Measurements from ENCODE around the gene TSC22D4.
"Not testable (repeated sequence)": the region's sequence is repeated elsewhere in the genome, so short reads cannot be mapped to it uniquely, and the experiment has no call there.

TSC22D4 gene

DNA sequence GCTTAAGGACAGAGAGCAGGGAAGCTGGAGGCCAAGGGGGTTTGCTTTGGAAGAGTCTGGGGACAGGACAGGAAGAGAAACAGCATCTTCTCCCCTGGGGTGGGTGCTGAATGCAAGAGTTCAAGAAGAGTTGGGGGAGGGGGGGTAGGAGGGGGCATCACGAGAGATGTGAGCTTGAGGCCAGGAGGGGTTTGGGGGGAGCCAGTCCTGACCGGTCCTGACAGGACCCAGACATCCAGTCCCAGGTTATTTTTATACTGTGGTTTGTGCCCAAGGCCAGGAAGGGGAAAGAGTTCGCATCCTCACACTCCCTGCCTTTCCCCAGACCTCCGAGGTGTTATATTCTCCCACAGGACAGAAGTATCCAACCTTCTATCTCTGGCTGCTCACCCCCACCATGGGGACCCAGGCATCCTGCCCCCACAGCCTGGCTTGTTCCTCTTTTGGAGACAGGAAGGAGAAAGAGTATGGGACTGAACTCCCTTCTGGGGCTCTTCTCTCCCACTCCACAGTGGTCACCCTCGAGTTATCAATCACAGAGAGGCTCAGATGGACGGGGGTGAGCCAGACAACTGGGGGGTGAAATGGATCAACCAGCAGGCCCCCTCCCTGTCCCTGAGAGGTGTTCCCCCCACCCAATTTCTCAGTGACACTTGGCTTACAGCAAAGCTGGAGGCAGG, 2.8 kb downstream of the TSC22D4 start:
- in situ Hi-C loops (cut with MboI; ENCODE audit: low sequenced_read_pairs): no loop called here

DNA sequence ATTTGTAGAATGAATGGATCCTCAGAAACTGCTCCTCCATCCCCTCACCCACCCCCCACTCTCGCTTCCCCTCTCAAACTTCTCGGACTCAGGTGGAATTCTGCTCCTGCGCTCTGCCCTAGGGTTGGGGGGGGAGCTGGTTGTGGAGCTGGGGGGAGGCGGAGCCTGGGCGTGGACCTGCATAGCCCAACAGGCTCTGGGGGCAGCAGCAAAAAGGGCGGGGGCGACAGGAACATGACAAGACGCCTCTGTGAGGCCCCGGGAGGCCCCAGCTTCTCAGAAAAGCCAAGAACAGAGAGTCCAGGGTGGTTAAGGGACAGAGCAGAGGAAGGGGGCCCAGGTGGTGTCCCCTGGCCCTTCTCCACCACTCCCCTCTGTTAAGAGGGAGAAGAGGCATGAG, 3.5 kb downstream of the TSC22D4 start:
- in situ Hi-C loops (cut with MboI; ENCODE audit: low sequenced_read_pairs): no loop called here

DNA sequence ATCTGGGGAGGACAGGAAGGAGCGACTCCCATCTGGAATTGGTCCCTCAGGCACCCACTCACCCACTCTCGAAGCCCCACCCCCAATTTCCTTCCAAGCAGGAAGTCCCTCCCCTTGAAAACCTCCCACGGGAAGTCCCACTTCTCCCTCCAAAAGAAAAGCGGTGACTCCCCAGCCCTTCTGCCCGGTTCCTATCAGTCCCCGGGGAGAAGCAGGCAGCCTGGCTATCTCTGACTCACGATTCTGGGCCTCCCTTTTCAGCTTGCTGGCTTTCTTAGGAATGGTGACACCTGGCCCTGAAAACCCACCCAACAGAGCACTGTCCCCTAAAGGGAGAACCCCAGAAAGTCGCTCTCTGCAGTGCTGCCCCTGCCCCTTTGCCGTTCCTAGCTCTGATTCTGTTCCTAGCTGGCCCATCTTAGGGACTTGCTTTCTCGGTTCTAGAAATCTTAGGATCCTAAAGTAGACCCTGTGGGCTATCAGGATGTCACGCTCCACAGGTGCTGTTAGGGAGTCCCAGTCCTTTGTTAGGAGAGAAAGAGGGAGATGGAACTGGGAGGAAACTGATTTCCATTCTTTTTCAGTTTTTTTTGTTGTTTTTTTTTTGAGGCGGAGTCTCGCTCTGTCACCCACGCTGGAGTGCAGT, 6.0 kb downstream of the TSC22D4 start:
- in situ Hi-C loops (cut with MboI; ENCODE audit: low sequenced_read_pairs): no loop called here

DNA sequence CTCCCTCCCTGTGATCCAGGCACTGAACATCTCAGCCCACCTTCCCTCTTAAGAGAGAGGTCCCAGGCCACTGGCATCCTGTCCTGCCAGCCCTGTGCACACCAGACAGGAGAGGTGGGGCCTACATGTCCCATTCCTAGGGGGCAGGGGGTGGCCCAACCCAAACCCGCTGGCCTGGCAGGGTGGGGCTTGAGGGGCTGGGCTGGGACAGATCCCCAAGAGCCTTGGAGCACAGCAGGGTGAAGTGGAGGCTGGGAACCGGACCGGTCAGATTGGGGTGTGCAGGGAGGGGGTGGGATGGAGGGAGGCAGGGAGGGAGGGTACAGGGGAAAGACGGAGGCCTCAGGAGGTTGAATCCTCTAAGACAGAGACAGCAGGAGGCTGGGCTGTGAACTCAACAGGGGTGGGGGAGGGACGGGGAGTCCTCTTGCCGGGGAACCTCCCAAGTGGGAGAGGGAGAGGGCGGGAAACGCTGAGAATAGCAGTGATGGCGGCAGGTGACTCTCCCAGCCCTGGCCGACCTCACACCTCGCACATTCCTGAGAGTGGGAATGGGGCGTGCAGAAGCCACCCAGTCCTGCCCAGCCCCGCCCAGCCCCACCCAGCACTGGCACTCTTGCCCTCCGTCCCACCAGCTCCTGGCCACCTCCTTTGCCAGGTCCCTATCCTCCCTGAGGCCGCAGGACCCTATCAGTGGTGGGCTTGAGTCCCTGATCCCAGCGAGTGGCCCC, 6.7 kb downstream of the TSC22D4 start:
- in situ Hi-C loops (cut with MboI; ENCODE audit: low sequenced_read_pairs): no loop called here

DNA sequence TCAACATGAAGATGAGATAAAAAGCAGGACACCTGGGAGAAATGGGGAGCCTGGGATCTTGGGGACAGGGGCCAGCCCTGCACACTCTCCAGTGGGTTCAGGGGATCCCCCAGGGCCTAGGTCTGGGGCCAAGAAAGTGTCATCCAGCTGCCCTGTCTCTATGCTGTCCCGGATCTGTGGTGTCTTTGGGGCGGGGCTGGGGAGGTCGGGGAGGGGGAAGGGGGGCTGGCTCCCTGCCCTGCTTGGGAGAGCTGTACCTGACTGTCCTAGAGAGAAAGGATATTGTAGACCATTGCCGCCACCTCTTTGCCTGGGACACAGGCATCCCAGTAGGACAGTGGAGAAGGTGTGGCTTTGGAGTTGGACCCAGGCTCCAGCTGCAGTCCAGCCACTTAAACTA, 8.0 kb downstream of the TSC22D4 start:
- in situ Hi-C loops (cut with MboI; ENCODE audit: low sequenced_read_pairs): no loop called here

DNA sequence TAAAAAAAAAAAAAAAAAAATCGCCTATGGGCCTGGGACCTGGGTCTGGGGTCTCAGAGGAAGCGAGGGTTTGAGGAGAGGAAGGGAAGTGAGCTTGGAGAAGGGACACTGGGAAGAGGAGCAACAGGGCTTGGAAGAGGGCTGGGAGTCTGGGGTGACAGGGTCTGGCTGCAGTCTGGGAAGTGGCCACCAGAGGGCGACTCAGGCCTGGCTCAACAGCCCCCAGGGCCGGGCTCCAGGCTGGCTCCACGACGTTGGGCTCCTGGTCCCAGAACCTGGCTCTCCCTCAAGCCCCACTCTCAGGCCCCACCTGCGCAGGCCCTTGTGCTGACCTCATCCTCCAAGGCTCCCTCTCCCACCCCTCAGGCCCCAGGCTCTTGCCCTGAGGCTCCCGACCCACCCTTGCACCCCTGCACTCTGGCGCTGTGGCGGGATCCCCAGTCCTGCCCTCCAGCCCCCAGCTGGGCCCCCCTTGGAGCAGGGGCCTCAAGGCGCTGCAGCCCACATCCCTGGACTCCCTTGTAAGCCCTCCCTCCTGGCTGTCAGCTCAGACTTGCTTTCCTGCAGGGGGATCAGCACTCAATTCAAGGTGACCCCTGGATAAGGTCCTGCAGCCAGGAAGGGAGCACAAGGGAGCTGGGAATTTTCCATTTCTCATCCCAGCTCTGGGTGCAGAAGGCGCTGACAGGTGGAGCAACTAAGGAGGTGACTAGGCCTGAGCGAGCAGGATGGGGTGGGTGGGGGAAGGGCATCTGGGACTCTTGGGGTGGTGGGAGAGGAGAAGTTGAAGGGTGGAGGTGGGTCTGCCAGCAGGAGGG, 9.6 kb downstream of the TSC22D4 start:
- in situ Hi-C loops (cut with MboI; ENCODE audit: low sequenced_read_pairs): loop anchor here (10.0 kb wide), 1 partner anchor 85 kb away; no protein-coding TSS in a partner anchor

DNA sequence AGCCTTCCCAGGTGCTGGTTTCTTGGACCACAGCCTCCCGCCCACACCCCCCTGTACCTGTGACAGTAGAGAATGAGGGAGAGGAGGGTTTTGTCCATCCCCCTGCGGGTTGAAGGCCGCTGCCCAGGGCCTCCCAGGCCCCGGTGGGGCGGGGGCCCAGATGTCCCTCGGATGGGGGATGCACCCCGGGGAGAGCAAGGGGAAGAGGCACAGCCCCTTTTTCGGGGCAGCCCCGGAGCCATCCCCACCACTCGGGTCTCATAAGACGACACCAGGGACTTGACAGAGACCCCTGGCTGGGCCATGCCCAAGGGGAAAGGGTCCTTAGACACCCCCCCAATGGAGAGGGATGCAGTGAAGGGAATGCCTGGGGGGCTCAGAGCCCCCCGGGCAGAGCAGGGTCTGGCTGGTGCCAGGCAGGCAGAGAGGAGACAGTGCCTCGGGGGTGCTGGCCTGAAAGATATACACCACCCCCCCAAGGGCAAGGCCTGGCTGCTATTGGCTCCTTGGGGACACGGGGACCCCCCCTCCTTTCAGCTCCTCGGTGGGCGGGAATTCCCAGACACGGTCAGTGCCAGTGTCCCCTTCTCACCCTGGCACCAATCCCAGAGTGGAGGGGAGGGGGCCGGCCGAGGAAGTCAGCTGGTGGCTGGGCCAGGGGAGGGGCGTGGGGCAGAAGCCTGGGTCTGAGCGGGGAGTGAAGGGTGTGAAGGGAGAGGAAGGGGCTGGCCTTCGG, 11.2 kb downstream of the TSC22D4 start:
- in situ Hi-C loops (cut with MboI; ENCODE audit: low sequenced_read_pairs): loop anchor here (10.0 kb wide), 1 partner anchor 87 kb away; no protein-coding TSS in a partner anchor

DNA sequence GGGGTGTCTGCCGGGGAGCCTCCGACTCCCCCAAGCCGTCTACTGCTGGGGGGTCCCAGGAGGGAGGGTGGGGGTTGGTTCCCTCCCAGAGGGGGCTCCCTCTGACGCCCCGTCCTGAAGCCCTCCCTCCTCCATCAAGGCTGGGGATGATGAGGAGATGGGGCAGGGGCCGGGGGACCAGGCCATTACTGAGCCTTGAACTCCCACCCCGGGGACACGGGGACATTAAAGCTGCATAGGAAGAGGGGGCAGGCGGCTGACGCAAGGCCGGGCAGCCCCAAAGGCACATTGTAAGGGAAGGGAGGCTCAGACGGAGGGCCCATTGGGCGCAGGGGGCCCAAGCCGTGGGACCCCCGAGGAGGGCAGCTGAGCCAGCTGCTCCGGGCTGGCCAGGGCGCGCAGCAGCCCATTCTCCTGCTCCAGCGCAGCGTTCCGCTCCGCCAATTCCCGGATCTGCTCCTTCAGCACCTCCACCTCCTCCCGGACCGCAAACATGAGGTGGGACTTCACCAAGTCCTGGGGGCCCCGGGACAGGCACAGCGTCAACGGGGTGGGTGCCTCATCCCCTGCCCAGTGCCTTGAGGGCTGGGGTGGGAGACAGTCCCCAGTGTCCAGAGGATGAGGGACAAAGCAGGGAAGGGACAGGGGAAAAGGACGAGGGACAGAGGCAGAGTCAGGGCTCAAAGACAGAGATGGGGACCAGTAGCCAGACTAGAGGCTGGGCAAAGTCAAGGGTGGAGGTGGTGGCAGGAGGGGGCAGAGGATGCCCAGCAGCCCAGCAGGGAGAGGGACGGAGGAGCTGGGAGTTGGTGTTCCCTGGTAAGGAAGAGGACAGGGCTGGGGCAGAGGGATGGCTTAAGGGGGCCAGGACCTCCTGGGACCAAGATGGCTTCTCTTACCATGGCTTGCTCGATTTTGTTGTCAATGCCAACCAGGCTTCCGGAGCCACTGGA, 12.1 kb downstream of the TSC22D4 start:
- in situ Hi-C loops (cut with MboI; ENCODE audit: low sequenced_read_pairs): loop anchor here (10.0 kb wide), 1 partner anchor 88 kb away; no protein-coding TSS in a partner anchor

DNA sequence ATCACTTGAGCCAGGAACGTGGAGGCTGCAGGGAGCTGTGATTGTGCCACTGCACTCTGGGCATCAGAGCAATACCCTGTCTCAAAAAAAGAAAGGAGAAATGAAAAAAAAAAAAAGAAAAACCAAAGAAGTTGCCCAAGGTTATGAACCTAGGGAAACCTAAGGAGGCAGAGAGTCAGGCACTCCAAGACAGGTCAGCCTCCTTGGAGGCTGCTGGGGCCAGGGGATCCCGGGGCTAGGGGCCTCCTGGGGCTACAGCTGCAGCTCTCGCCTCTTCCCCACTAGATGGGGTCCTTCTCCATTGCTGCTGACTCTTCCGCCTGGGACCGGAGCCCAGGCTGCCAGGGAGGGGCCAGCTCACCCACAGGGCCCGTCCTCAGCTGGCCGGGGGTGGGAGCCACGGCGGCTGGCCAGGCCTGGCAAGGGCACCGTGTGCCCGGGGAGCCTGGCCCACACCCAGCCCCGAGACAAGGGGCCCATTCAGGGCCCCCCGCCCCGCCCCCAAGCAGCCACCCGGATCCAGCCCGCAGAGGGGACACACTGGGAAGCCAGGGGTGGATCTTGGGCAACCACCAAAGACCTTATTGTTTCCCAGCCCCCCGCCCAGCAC, 13.2 kb downstream of the TSC22D4 start:
- in situ Hi-C loops (cut with MboI; ENCODE audit: low sequenced_read_pairs): loop anchor here (10.0 kb wide), 1 partner anchor 89 kb away; no protein-coding TSS in a partner anchor

DNA sequence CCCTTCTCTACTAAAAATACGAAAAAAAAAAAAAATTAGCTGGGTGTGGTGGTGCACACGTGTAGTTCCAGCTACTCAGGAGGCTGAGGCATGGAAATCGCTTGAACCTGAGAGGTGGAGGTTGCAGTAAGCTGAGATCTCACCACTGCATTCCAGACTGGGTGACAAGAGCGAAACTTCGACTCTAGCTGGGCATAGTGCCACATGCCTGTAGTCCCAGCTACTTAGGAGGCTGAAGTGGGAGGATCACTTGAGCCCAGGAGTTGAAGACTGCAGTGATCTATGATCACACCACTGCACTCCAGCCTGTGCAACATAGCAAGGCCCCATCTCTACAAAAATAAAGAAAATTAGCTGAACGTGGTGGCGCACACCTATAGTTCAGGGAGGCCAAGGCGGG, 13.7 kb downstream of the TSC22D4 start:
- in situ Hi-C loops (cut with MboI; ENCODE audit: low sequenced_read_pairs): loop anchor here (10.0 kb wide), 1 partner anchor 90 kb away; no protein-coding TSS in a partner anchor

DNA sequence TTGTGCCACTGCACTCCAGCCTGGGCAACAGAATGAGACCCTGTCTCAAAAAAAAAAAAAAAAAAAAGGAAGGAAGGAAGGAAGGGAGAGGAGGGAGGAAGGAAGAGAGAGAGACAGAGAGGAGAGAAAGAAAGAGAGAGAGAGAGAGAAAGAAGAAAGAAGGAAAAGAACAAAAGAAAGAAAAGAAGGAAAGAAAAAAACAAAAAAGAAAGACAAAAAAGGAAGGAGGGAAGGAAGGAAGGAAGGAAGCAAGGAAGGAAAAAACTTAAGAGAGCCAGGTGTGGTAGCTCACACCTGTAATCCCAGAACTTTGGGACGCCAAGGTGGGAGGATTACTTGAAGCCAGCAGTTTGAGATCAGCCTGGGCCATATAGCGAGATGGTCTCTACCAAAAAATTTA, 14.2 kb downstream of the TSC22D4 start:
- in situ Hi-C loops (cut with MboI; ENCODE audit: low sequenced_read_pairs): loop anchor here (10.0 kb wide), 1 partner anchor 90 kb away; no protein-coding TSS in a partner anchor

DNA sequence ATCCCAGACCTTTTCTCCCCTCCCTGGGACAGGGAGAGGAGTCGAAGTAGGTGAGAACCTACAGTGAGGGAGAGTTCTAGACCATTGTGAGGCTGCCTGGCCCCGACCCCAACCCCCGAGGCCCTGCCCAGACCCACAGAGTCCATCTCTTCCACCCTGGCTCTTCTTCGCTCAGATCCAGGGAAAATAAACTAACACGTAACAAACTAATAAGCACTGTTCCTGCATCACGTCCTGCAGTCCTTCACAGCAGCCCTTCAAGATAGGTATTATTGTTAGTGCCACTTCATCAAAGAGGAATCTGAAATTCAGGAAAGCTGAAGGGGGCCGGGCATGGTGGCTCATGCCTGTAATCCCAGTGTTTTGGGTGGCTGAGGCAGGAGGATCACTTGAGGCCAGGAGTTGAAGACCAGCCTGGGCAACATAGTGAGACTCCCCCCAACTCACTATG, 14.8 kb downstream of the TSC22D4 start, which contains the start of gene SPACDR:
Gene SPACDR (minus strand): TSS at position 51 of the 451 bp plus-strand sequence. CDS start 235 bp downstream, outside the sequence.
- in situ Hi-C loops (cut with MboI; ENCODE audit: low sequenced_read_pairs): loop anchor here (10.0 kb wide), 1 partner anchor 91 kb away; no protein-coding TSS in a partner anchor

DNA sequence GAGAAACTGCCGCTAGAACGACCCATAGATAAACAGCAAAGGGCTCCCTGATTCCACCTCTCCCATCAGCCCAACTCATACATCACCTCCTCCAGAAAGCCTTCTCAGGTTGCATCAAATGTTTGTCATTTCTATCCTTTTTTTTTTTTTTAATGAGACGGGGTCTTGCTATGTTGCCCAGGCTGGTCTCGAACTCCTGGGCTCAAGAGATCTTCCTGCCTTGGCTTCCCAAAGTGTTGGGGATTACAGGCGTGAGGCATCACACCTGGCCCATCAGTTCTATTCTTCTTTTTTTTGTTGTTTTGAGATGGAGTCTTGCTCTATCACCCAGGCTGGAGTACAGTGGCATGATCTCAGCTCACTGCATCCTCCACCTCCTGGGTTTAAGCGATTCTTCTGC, 22.0 kb downstream of the TSC22D4 start:
- in situ Hi-C loops (cut with MboI; ENCODE audit: low sequenced_read_pairs): no loop called here

DNA sequence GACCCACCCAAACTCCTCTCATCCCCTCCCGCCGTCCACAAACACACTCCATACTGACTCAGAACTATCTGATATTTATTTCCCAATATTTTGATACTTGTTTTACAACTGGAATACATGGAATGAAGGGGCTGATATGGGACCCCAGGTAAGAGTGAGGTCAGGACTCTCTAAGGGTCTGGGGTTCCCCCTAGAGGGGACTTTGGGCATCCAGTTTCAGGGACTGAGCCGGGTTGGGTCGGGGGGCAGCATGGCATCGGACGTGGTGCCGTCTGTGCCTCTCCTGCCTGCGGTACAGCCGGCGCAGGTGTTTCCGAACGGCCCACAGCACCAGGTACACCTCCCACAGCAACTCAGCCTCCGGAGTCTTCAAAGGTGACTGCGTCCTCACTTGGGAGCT, 22.5 kb downstream of the TSC22D4 start:
- in situ Hi-C loops (cut with MboI; ENCODE audit: low sequenced_read_pairs): no loop called here

DNA sequence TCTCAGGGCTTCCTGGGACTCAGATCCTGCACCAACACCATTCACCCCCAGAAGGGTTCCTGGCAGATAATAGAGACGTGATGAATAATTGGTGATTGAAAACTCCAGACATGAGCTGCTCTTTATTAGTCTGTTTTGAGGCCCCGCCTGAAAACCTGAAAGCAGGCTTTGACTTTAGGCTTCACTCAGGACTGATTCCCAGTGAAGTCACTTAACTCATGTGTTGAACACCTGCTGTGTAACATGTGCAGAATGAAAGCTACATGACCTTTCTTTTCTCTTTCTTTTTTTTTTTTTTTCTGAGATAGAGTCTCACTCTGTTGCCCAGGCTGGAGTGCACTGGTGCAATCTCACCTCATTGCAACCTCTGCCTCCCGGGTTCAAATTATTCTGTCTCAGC, 23.8 kb downstream of the TSC22D4 start:
- in situ Hi-C loops (cut with MboI; ENCODE audit: low sequenced_read_pairs): no loop called here

DNA sequence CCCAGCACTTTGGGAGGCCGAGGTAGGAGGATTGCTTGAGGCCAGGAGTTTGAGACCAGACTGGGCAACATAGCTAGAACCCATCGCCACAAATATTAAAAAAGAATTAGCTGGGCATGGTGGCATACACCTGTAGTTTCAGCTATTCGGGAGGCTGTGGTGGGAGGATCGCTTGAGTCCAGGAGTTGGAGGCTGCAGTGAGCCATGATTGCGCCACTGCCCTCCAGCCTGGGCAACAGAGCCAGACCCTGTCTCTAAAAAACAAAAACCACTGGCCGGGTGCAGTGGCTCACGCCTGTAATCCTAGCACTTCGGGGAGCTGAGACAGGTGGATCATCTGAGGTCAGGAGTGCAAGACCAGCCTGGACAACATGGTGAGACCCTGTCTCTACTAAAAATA, 25.2 kb downstream of the TSC22D4 start:
- in situ Hi-C loops (cut with MboI; ENCODE audit: low sequenced_read_pairs): not testable (repeated sequence)

DNA sequence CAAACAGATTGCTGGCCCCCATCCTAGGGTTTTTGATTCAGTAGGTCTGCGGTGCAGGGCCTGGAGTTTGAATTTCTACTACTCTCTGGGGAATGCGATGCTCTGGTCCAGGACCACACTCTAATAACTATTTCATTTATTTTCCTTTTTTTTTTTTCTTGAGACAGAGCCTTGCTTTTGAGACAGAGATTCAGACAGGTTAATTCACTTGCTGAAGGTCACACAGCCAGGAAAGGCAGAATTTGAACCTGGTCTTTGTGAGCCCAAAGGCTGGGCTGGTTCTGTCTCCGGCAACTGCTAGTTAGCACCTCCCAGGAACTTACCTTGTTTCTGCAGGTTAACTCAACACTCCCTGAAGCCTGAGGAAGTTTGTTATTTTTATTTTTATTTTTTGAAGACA, 26.5 kb downstream of the TSC22D4 start:
- in situ Hi-C loops (cut with MboI; ENCODE audit: low sequenced_read_pairs): no loop called here

DNA sequence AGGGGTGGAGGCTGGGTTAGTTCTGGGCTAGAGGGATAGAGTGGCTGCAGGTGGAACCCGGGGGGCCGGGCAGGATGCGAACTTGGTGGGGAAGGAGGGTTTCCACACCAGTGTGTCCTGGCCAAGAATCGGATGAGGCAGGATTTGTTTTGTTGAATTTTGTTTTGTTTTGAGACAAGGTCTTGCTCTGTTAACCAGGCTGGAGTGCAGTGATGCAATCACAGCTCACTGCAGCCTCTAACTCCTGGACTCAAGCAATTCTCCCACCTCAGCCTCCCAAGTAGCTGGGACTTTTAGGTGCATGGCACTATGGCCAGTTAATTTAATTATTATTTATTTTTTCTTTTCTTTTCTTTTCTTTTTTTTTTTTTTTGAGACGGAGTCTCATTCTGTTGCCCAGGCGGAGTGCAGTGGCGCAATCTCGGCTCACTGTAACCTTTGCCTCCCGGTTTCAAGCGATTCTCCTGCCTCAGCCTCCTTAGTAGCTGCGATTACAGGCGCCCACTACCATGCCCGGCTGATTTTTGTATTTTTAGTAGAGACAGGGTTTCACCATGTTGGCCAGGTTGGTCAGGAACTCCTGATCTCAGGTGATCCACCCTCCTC, 29.7 kb downstream of the TSC22D4 start:
- in situ Hi-C loops (cut with MboI; ENCODE audit: low sequenced_read_pairs): no loop called here
